H1 (cell line): ENCODE data around the gene CRADD. TPM values are rescaled to one million over a fixed set of nuclear protein-coding genes. Genes with fewer than 3 reads are reported as not detected.

Experiments
- BCL11A ChIP-seq, 2 experiments: IDR thresholded peaks; one replicate each; pipeline ENCODE4 v1.6.1; 2011; ENCODE audit warnings: low read depth in 2 of 2, low read length in 2 of 2, mild to moderate bottlenecking in 2 of 2
- BRCA1 ChIP-seq: IDR thresholded peaks from 2 replicates; pipeline ENCODE4 v1.6.1; 2012; ENCODE audit warnings: low read depth, low read length, improper control_type of control experiment
- CTBP2 ChIP-seq: IDR thresholded peaks from 2 replicates; pipeline ENCODE4 v1.7.0; 2011; ENCODE audit warnings: borderline replicate concordance, mild to moderate bottlenecking, moderate library complexity, mixed read lengths, low read length; ENCODE audit not compliant: insufficient read depth, insufficient read length
- HDAC2 ChIP-seq, 2 experiments: fragments of 300-600 bp in 1 of 2; sonication (generic) in 1 of 2; IDR thresholded peaks; 2 replicates each; pipeline ENCODE4 v1.6.1; 2011 to 2012; ENCODE audit warnings: low read depth in 2 of 2, low read length in 2 of 2, mild to moderate bottlenecking in 2 of 2, moderate library complexity in 2 of 2, borderline replicate concordance in 1 of 2, inconsistent platforms in 1 of 2
- NANOG ChIP-seq: IDR thresholded peaks from 2 replicates; pipeline ENCODE4 v1.6.1; 2011; ENCODE audit warnings: low read length, low read depth, mild to moderate bottlenecking, inconsistent platforms; ENCODE audit not compliant: insufficient read depth, poor library complexity, severe bottlenecking
- RFX5 ChIP-seq: IDR thresholded peaks from 2 replicates; pipeline ENCODE4 v1.6.1; 2011; ENCODE audit warnings: low read depth, low read length, improper control_type of control experiment, borderline replicate concordance
- RNF2 ChIP-seq: fragments of 200-900, 300-1000 bp; sonication (generic); IDR thresholded peaks from 2 replicates; pipeline ENCODE4 v1.7.1; 2016; ENCODE audit warnings: borderline replicate concordance, low read depth, mild to moderate bottlenecking, antibody characterized with exemption, low read length; ENCODE audit not compliant: poor library complexity, severe bottlenecking; ENCODE audit errors: missing control alignments
- SIRT6 ChIP-seq: IDR thresholded peaks from one replicate; pipeline ENCODE4 v1.7.1; 2012; ENCODE audit warnings: low read length, inconsistent platforms
- SP4 ChIP-seq: IDR thresholded peaks from 2 replicates; pipeline ENCODE4 v1.6.1; 2012; ENCODE audit warnings: low read length, inconsistent platforms
- TAF1 ChIP-seq: IDR thresholded peaks from 2 replicates; pipeline ENCODE4 v1.6.1; 2011; ENCODE audit warnings: mild to moderate bottlenecking, low read depth, low read length
- polyA plus RNA-seq, 7 experiments: library from polyadenylated mRNA; depleted of rRNA in 3 of 7; stranded (reverse) in 5 of 7; unstranded in 2 of 7; fragments of >200 nt in 5 of 7; fragments of 200-250 nt in 2 of 7; gene quantifications; 1 replicate in 5 of 7; 2 replicates in 1 of 7; 4 replicates in 1 of 7; pipeline versions ENCODE4 v1.2.1 to v1.2.3, GENCODE V29; 2011 to 2013; ENCODE audit warnings: missing spikeins in 2 of 7, mixed read lengths in 2 of 7
- total RNA-seq: library from RNA; stranded (reverse); fragmentation: NEBNext Ultra II Directional; extraction: Animal tissue kit (Norgen Biotek cat#: 25700); gene quantifications from 2 replicates; pipeline ENCODE4 v1.2.1, GENCODE V29; 2021
- TF ChIP-seq, protein P1 (sequence below): fragments of 300-600 bp; sonication (generic); IDR thresholded peaks from 2 replicates; pipeline ENCODE4 v1.7.1; 2012; ENCODE audit warnings: low read length, moderate library complexity, mild to moderate bottlenecking, inconsistent platforms; ENCODE audit not compliant: insufficient replicate concordance

Gene CRADD
- total and polyA plus RNA-seq, 2 of the 8 experiments (the other 6 are each of a cell fraction or from before 2014, with no cell fraction given) = 8.1 to 15.4 TPM

DNA sequence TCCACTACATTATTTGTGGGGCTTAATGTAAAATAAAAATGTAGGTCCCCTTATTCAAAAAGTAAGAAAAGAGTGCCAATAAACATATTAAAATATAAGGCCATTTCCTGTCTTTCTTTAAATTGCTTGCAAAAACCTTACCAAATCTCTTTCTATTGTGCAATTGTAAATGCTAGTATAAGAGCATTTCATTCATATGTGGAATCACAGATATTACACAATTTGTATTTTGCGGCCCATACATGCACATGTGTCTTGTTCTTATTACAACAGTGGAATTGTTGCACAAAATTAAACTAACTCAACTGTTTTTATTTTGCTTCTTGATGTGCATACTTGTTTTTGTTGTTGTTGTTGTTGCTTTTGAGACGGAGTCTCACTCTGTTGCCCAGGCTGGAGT lies 20.1 kb upstream of the CRADD start (continued):
- TF ChIP-seq, protein P1, sequence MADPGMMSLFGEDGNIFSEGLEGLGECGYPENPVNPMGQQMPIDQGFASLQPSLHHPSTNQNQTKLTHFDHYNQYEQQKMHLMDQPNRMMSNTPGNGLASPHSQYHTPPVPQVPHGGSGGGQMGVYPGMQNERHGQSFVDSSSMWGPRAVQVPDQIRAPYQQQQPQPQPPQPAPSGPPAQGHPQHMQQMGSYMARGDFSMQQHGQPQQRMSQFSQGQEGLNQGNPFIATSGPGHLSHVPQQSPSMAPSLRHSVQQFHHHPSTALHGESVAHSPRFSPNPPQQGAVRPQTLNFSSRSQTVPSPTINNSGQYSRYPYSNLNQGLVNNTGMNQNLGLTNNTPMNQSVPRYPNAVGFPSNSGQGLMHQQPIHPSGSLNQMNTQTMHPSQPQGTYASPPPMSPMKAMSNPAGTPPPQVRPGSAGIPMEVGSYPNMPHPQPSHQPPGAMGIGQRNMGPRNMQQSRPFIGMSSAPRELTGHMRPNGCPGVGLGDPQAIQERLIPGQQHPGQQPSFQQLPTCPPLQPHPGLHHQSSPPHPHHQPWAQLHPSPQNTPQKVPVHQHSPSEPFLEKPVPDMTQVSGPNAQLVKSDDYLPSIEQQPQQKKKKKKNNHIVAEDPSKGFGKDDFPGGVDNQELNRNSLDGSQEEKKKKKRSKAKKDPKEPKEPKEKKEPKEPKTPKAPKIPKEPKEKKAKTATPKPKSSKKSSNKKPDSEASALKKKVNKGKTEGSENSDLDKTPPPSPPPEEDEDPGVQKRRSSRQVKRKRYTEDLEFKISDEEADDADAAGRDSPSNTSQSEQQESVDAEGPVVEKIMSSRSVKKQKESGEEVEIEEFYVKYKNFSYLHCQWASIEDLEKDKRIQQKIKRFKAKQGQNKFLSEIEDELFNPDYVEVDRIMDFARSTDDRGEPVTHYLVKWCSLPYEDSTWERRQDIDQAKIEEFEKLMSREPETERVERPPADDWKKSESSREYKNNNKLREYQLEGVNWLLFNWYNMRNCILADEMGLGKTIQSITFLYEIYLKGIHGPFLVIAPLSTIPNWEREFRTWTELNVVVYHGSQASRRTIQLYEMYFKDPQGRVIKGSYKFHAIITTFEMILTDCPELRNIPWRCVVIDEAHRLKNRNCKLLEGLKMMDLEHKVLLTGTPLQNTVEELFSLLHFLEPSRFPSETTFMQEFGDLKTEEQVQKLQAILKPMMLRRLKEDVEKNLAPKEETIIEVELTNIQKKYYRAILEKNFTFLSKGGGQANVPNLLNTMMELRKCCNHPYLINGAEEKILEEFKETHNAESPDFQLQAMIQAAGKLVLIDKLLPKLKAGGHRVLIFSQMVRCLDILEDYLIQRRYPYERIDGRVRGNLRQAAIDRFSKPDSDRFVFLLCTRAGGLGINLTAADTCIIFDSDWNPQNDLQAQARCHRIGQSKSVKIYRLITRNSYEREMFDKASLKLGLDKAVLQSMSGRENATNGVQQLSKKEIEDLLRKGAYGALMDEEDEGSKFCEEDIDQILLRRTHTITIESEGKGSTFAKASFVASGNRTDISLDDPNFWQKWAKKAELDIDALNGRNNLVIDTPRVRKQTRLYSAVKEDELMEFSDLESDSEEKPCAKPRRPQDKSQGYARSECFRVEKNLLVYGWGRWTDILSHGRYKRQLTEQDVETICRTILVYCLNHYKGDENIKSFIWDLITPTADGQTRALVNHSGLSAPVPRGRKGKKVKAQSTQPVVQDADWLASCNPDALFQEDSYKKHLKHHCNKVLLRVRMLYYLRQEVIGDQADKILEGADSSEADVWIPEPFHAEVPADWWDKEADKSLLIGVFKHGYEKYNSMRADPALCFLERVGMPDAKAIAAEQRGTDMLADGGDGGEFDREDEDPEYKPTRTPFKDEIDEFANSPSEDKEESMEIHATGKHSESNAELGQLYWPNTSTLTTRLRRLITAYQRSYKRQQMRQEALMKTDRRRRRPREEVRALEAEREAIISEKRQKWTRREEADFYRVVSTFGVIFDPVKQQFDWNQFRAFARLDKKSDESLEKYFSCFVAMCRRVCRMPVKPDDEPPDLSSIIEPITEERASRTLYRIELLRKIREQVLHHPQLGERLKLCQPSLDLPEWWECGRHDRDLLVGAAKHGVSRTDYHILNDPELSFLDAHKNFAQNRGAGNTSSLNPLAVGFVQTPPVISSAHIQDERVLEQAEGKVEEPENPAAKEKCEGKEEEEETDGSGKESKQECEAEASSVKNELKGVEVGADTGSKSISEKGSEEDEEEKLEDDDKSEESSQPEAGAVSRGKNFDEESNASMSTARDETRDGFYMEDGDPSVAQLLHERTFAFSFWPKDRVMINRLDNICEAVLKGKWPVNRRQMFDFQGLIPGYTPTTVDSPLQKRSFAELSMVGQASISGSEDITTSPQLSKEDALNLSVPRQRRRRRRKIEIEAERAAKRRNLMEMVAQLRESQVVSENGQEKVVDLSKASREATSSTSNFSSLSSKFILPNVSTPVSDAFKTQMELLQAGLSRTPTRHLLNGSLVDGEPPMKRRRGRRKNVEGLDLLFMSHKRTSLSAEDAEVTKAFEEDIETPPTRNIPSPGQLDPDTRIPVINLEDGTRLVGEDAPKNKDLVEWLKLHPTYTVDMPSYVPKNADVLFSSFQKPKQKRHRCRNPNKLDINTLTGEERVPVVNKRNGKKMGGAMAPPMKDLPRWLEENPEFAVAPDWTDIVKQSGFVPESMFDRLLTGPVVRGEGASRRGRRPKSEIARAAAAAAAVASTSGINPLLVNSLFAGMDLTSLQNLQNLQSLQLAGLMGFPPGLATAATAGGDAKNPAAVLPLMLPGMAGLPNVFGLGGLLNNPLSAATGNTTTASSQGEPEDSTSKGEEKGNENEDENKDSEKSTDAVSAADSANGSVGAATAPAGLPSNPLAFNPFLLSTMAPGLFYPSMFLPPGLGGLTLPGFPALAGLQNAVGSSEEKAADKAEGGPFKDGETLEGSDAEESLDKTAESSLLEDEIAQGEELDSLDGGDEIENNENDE = no peak
- TF ChIP-seq BCL11A (IDR thresholded peaks at IDR 0.05; ENCODE audit: low read depth in 2 of 2, low read length in 2 of 2) (no peak), RNF2 (no peak), BRCA1 (no peak), NANOG (no peak), TAF1 (no peak), SIRT6 (no peak), RFX5 (no peak), HDAC2 (IDR thresholded peaks at IDR 0.05; ENCODE audit: borderline replicate concordance in 1 of 2, low read depth in 2 of 2, low read length in 2 of 2) (no peak), SP4 (no peak), CTBP2 (no peak)
